Measurements from ENCODE around the gene ZNF644.

- TF ChIP-seq POLR2AphosphoS5 (IDR thresholded peaks at IDR 0.05) (no peak), CTCF (IDR thresholded peaks at IDR 0.05) (no peak), POLR2A (IDR thresholded peaks at IDR 0.05) (no peak)
These were observed 4.5 kb upstream of the ZNF644 start for GRCh38 chr1:91026320-91026719.

Data from prostate gland (tissue), 2 donors.